Inflammatory macrophage treated with lipopolysaccharide for 1 hour (primary cell): ENCODE data around the gene MYO7A.

Experiments
- DNase-seq, 2 donors: peaks; one replicate each; pipeline ENCODE4 v3.0.0-alpha.2; 2020 to 2022

MYO7A gene

GRCh38 chr11:77170107-77170506 is 42.1 kb downstream of the MYO7A start:
- DNase-seq, result no peak

GRCh38 chr11:77171254-77171653 is 43.2 kb downstream of the MYO7A start:
- no peak for DNase-seq

- no peak for DNase-seq
Measured at GRCh38 chr11:77171885-77172665, 44.0 kb downstream of the MYO7A start.

- no peak for DNase-seq
Measured at GRCh38 chr11:77172666-77172982, 44.6 kb downstream of the MYO7A start.

- DNase-seq, result no peak
Measured at GRCh38 chr11:77173494-77173893, 45.4 kb downstream of the MYO7A start.

- no peak for DNase-seq
Measured at GRCh38 chr11:77174559-77174958, 46.5 kb downstream of the MYO7A start.

GRCh38 chr11:77175021-77175842 is 47.2 kb downstream of the MYO7A start:
- peak; percentile 27 to 38 for DNase-seq

GRCh38 chr11:77175869-77176539 is 48.0 kb downstream of the MYO7A start:
- peak; percentile 74 to 83 for DNase-seq

GRCh38 chr11:77176996-77177395 is 49.0 kb downstream of the MYO7A start:
- no peak for DNase-seq

- no peak for DNase-seq
Measured at GRCh38 chr11:77178150-77178549, 50.1 kb downstream of the MYO7A start.

- DNase-seq, result no peak
Measured at GRCh38 chr11:77179048-77179447, 51.0 kb downstream of the MYO7A start.

GRCh38 chr11:77179681-77180080 is 51.6 kb downstream of the MYO7A start:
- DNase-seq, result no peak

GRCh38 chr11:77180346-77180745 is 52.3 kb downstream of the MYO7A start:
- DNase-seq, result no peak

GRCh38 chr11:77181226-77181625 is 53.2 kb downstream of the MYO7A start:
- DNase-seq, result no peak

GRCh38 chr11:77181799-77182541 is 53.9 kb downstream of the MYO7A start:
- DNase-seq, result no peak

- DNase-seq, result no peak
Measured at GRCh38 chr11:77182542-77183430, 54.7 kb downstream of the MYO7A start.

GRCh38 chr11:77183431-77183984 is 55.5 kb downstream of the MYO7A start:
- DNase-seq, result no peak

GRCh38 chr11:77184136-77184860 is 56.3 kb downstream of the MYO7A start:
- DNase-seq, result no peak

GRCh38 chr11:77186302-77186701 is 58.3 kb downstream of the MYO7A start:
- DNase-seq, result no peak

GRCh38 chr11:77187111-77187750 is 59.2 kb downstream of the MYO7A start:
- DNase-seq, result no peak
